Chondrocyte (in vitro differentiated cells): ENCODE results near the gene DDX4. TPM values are rescaled to one million over a fixed set of nuclear protein-coding genes. Genes with fewer than 3 reads are reported as not detected.

Experiments
- DNase-seq: peaks from one replicate; pipeline ENCODE4 v3.0.0; 2021; ENCODE audit warnings: mixed read lengths, low spot score
- H3K27ac Mint-ChIP-seq: one replicate; pipeline ENCODE4 v1.8.0; 2021; ENCODE audit warnings: mild to moderate bottlenecking, moderate library complexity, mixed read lengths; ENCODE audit not compliant: unreplicated experiment
- H3K27me3 Mint-ChIP-seq: 2 replicates; pipeline ENCODE4 v1.8.0; 2021; ENCODE audit warnings: low read depth, mixed read lengths
- H3K36me3 Mint-ChIP-seq: 2 replicates; pipeline ENCODE4 v1.8.0; 2021; ENCODE audit warnings: low read depth, mixed read lengths
- H3K4me1 Mint-ChIP-seq: 2 replicates; pipeline ENCODE4 v1.8.0; 2021; ENCODE audit warnings: low read depth, mild to moderate bottlenecking, mixed read lengths
- H3K4me3 Mint-ChIP-seq: one replicate; pipeline ENCODE4 v1.8.0; 2021; ENCODE audit warnings: mild to moderate bottlenecking, moderate library complexity, mixed read lengths; ENCODE audit not compliant: unreplicated experiment
- H3K9me3 Mint-ChIP-seq: 2 replicates; pipeline ENCODE4 v1.8.0; 2021; ENCODE audit warnings: low read depth, mixed read lengths
- total RNA-seq: library from RNA; stranded (reverse); gene quantifications from 3 replicates; pipeline ENCODE4 v1.2.1, GENCODE V29; 2021
- TF ChIP-seq, protein P1 (sequence below): fragments of 200-600 bp; sonication (generic); IDR thresholded peaks from 2 replicates; pipeline ENCODE4 v1.5.0; 2021; ENCODE audit warnings: antibody characterized with exemption, mild to moderate bottlenecking, moderate library complexity

Gene DDX4
- total RNA-seq, 1 donor from 2014 or later = not detected

DNA sequence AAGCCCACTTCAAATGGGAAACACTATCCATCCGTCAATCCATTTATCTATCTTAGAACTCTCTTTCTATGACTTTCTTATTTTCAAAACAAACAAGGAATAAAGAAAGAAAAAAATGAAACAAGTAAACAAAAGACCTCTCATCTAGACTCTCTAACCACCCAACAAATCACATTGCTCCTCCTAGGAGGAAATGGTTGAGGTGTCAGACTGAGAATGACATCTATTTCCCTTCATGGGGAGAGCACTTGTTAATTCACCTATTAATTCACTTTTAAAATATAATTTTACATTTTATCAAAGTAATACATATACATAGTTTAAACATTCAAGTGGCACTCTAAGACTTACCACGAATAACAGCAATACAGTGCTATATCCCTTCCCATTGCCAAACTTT, 110.9 kb downstream of the DDX4 start:
- Mint-ChIP-seq H3K36me3 (peaks cover 2% of the 10 kb centered on the region), H3K27ac (no peak overlapping the region), H3K9me3 (peaks cover 10% of the 10 kb centered on the region), H3K27me3 (no peaks in the 10 kb centered on the region), H3K4me1 (peaks cover 32% of the 10 kb centered on the region), H3K4me3 (no peak overlapping the region)
- DNase-seq = no peak
- TF ChIP-seq, protein P1, sequence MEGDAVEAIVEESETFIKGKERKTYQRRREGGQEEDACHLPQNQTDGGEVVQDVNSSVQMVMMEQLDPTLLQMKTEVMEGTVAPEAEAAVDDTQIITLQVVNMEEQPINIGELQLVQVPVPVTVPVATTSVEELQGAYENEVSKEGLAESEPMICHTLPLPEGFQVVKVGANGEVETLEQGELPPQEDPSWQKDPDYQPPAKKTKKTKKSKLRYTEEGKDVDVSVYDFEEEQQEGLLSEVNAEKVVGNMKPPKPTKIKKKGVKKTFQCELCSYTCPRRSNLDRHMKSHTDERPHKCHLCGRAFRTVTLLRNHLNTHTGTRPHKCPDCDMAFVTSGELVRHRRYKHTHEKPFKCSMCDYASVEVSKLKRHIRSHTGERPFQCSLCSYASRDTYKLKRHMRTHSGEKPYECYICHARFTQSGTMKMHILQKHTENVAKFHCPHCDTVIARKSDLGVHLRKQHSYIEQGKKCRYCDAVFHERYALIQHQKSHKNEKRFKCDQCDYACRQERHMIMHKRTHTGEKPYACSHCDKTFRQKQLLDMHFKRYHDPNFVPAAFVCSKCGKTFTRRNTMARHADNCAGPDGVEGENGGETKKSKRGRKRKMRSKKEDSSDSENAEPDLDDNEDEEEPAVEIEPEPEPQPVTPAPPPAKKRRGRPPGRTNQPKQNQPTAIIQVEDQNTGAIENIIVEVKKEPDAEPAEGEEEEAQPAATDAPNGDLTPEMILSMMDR = no peak

DNA sequence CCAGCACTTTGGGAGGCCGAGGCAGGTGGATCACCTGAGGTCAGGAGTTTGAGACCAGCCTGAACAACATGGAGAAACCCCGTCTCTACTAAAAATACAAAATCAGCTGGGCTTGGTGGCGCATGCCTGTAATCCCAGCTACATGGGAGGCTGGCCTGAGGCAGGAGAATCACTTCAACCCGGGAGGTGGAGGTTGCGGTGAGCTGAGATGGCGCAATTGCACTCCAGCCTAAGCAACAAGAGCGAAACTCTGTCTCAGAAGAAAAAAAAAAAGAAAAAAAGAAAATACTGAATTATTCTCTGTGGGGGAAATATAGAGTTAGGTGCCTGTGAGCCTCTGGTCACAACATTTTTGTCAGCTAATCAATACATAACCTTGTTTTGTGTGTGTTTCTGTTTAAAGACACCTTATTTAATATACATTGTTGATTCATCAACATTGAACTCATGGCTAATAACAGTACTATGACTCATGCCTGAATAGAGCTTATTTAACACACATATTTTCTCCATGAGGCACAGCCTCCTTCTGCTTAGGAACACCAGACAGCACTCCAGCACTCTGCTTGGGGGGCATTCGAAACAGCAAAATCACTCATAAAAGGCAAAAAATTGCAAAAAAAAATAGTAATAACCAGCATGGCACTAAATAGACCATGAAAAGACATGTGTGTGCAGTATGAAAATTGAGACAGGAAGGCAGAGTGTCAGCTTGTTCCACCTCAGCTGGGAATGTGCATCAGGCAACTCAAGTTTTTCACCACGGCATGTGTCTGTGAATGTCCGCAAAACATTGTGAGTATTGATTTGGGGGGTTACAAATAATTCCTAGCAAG, 113.2 kb downstream of the DDX4 start, which contains the start of gene IL31RA:
Gene IL31RA, plus strand, starts transcription at position 519 of the 836 bp plus-strand sequence. Its CDS starts 214 bp downstream, at position 733.
- H3K9me3 Mint-ChIP-seq = no peaks in the 10 kb centered on the region
- no peak for DNase-seq
- TF ChIP-seq, protein P1 = no peak
- H3K36me3 Mint-ChIP-seq = no peaks in the 10 kb centered on the region
- H3K27me3 Mint-ChIP-seq = no peaks in the 10 kb centered on the region
- peak within 1 kb of the TSS; percentile 51 for H3K4me3 Mint-ChIP-seq
- peaks cover 42% of the 10 kb centered on the region for H3K4me1 Mint-ChIP-seq
- peak within 1 kb of the TSS; percentile 94 for H3K27ac Mint-ChIP-seq

DNA sequence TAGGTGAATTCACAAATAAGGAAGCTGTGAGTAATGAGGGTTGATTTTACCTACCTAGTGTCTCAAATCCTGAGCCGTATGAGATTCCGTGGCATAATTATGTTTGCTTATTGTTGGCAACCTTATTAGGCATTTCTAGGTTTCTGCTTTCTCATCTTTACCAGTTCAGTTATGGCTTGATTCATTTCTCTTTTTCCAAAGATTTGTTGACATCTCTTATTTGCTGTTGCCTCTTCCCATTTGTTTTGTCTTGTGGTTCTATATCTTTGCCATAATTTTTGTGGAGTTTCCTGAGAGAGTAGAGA, 113.8 kb downstream of the DDX4 start:
- no peaks in the 10 kb centered on the region for H3K36me3 Mint-ChIP-seq
- peaks cover 42% of the 10 kb centered on the region for H3K4me1 Mint-ChIP-seq
- H3K27ac Mint-ChIP-seq = peak overlapping the region; percentile 94
- TF ChIP-seq, protein P1 = no peak
- DNase-seq = no peak
- H3K9me3 Mint-ChIP-seq = no peaks in the 10 kb centered on the region
- H3K27me3 Mint-ChIP-seq = no peaks in the 10 kb centered on the region
- H3K4me3 Mint-ChIP-seq = peak overlapping the region; percentile 51

DNA sequence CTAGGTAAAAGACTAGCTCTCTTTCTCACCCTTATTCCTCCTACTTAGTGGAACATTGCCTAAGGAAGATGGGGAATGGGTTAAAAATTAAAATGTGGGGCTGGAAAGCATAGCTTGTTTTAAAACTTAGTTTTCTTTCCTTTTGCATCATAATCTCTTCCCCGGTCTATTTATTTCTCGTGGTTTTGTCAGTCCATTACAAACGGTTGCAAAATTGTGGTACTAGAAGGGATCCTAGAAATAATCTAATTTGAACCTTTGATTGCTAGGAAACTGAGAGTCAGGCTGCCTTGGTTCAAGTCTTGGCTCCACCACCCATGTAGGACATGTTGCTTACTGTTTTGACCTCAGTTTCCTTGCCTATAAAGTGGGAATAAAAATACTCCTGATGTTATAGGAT, 114.6 kb downstream of the DDX4 start:
- no peak for DNase-seq
- Mint-ChIP-seq H3K4me1 (peaks cover 42% of the 10 kb centered on the region), H3K36me3 (no peaks in the 10 kb centered on the region), H3K9me3 (no peaks in the 10 kb centered on the region), H3K4me3 (no peak overlapping the region), H3K27me3 (no peaks in the 10 kb centered on the region), H3K27ac (no peak overlapping the region)
- TF ChIP-seq, protein P1 = no peak

DNA sequence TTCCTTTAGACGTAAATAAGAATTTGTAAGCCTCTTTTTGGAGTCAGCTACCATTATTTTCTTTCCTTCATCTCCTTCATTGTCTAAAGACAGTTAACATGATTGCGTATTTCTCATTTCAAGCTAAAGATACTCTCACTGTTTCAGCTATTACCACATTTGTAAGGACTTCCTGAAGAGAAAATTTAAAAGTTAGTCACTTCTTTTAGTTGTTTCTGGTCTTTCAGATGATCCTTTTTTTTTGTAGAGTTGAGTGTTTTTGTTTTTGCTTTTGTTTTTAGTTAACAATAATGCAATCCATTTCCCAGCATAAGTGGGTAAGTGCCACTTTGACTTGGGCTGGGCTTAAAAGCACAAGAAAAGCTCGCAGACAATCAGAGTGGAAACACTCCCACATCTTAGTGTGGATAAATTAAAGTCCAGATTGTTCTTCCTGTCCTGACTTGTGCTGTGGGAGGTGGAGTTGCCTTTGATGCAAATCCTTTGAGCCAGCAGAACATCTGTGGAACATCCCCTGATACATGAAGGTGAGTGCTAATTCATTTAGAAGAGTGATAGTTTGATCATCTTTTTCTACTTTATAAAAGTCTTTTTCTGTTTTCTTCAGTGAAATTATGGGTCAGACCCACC, 115.3 kb downstream of the DDX4 start:
- H3K36me3 Mint-ChIP-seq = no peaks in the 10 kb centered on the region
- no peak overlapping the region for H3K27ac Mint-ChIP-seq
- no peaks in the 10 kb centered on the region for H3K27me3 Mint-ChIP-seq
- H3K4me3 Mint-ChIP-seq = no peak overlapping the region
- peaks cover 42% of the 10 kb centered on the region for H3K4me1 Mint-ChIP-seq
- no peak for DNase-seq
- TF ChIP-seq, protein P1 = no peak
- no peaks in the 10 kb centered on the region for H3K9me3 Mint-ChIP-seq
